Activated T-helper 1 cell treated with Interleukin-2 at 50 U/mL for 16 hours (primary cell): ENCODE data around the gene CBX8.

ENCODE experiments used
- DNase-seq: peaks from one replicate; pipeline ENCODE4 v3.0.0-alpha.2; 2020; ENCODE audit warnings: low read depth

Gene CBX8

GRCh38 chr17:79792984-79793923, 3.6 kb downstream of the CBX8 start:
- no peak for DNase-seq

GRCh38 chr17:79792341-79792871, 4.5 kb downstream of the CBX8 start:
- DNase-seq: no peak

- no peak for DNase-seq
Measured at GRCh38 chr17:79791735-79792161, 5.1 kb downstream of the CBX8 start.

DNA sequence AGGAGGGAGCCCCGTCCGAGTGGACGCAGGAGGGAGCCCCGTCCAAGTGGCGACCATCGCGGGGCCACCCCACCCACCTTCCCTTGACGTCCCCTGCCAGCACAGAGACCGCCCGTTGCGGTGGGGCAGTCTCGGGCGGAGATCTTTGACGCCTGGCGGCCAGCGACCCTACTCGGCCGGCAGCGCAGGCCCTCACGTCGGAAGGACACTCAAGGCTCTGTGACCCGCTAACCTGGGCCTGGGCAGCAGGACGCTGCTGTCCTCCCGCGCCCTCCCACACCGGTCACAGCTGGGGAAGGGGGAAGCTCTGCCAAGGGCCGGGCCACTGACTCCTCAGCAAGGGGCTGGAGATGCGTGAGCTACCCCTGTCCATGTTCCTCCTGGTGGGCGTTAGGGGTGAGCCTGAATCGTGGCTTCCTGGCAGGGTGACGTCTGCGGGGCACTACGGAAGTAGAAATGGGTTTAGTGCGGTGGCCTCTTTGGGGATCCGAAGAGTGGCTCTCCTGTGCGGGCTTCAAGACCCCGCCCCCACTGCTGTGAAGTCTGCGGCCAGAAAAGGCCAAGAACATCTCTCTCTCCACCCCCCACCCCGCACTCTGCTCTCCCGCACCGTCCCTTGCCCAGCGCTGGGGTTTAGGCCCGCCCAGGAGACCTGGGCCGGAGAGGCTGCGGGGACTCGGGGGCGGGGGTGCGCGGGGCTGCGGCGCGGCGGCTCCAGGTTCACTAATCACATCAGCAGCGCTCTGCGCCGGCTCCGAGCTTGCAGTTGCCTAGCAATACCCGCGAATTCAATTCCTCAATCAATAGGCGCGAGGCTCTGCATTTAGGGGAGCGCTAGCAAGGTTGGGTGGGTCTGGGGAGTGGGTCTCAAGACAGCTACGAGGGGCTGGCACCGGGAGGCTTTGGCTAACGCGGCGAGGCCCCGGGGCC, 5.8 kb downstream of the CBX8 start:
- no peak for DNase-seq

DNA sequence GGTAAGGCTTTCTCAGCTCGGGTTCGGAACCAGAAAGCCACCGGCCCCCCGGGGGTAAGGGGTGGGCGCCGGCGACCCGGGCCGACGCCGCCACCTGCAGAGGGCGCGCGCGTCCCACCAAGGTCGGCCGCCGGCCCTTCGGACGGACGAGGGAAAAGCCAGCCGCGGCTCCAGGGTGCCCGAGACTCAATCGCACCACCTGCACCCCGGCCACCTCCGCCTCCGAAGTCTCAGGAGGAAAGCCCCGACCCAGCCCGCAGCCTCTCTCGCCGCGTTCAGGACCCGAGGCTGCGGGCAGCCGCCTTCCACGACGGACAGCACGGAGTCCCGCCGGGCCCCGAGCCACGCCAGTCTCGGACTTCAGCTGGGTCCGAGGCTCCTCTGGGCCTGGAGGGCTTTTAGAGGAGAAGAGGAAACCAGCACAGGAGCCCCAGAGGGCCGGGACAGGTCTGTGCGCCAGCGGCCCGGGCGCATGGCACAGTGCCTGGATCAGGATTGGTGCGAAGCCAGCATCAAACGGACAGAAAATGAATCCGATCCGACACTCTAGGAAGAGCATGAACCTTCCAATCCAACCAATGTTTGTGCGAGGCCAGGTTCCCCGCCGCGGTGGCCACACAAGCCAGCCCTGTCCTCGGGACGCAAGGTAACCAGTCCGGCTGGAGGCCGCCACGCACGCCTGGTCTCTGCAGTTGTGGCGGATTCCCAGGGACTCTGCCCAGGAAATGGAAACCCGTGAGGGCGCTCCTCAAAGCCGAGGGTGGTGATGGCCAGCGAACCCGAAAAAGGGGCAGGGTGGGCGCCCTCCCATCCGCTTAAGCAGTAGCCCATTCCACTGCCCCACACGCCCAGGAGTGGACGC, 6.7 kb downstream of the CBX8 start:
- no peak for DNase-seq

- no peak for DNase-seq
Measured at GRCh38 chr17:79788989-79789942, 7.6 kb downstream of the CBX8 start.

DNA sequence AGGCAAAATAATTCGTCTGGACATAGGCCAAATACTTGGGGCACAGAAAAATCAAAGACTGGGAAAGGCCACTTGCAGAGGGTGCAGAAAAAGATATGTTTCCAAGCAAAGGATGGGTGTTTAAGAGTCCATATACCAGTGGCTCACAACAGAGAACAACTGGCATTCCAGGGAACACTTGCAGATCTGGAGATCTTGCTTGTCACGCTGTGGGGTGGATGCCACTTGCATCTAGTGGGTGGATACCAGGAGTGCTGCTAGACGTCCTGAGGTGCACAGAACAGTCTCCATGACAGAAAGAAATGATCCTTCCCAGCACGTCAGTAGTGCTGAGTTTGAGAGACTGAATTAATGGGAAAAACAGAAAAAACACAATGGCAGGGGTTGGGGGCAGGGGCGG, 8.4 kb downstream of the CBX8 start:
- DNase-seq: no peak

GRCh38 chr17:79786930-79787643, 9.8 kb downstream of the CBX8 start:
- no peak for DNase-seq

- DNase-seq: no peak
Measured at GRCh38 chr17:79785900-79786810, 10.7 kb downstream of the CBX8 start.

- DNase-seq: no peak
Measured at GRCh38 chr17:79785017-79785899, 11.6 kb downstream of the CBX8 start.

DNA sequence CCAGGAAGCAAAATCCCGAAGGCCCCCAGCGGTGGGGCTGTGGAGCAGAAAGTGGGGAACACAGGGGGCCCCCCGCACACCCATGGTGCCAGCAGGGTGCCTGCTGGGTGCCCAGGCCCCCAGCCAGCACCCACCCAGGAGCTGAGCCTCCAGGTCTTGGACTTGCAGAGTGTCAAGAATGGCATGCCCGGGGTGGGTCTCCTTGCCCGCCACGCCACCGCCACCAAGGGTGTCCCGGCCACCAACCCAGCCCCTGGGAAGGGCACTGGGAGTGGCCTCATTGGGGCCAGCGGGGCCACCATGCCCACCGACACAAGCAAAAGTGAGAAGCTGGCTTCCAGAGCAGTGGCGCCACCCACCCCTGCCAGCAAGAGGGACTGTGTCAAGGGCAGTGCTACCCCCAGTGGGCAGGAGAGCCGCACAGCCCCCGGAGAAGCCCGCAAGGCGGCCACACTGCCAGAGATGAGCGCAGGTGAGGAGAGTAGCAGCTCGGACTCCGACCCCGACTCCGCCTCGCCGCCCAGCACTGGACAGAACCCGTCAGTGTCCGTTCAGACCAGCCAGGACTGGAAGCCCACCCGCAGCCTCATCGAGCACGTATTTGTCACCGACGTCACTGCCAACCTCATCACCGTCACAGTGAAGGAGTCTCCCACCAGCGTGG, 12.4 kb downstream of the CBX8 start:
- no peak for DNase-seq

- no peak for DNase-seq
Measured at GRCh38 chr17:79783891-79784290, 13.0 kb downstream of the CBX8 start.

DNA sequence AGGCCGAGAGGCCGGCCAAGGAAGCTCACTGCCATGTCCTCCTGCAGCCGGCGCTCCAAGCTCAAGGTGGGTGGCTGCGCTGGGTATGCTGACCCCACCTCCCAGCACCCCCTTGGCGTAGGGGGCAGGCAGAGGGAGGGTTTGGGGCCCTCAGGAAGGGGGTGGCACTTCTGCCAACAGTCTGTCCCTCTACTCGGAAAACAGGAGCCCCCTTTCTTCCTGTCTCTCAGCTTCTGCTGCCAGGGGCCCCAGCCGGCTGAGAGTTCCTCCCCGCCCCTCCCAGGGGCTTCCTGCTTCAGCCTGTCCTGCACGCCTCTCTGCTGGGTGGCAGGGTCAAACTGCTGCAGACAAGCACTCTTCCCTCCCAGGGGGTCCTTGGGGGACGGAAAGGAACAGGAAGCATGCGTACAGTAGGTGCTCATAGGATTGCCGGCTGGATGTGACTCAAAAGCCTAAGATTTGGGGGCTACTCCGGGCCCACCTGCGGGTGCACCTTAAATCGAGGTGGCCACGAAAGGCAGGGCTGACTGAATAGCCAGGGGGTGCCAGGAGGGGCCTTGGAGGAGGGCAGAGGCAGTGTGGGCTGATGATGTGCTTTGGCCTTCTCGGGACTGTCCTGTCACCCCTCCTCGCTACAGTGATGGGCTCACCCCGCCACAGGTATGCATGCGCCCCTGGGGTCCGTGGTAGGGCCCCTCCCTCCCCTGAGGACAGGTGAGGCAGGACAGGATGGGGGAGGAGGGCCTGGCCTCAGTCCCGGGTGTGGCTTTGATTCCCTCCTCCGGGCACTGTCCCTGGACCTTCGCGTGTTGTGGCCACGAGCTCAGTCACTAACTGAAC, 14.9 kb downstream of the CBX8 start:
- no peak for DNase-seq

GRCh38 chr17:79781012-79781650, 15.7 kb downstream of the CBX8 start:
- no peak for DNase-seq

DNA sequence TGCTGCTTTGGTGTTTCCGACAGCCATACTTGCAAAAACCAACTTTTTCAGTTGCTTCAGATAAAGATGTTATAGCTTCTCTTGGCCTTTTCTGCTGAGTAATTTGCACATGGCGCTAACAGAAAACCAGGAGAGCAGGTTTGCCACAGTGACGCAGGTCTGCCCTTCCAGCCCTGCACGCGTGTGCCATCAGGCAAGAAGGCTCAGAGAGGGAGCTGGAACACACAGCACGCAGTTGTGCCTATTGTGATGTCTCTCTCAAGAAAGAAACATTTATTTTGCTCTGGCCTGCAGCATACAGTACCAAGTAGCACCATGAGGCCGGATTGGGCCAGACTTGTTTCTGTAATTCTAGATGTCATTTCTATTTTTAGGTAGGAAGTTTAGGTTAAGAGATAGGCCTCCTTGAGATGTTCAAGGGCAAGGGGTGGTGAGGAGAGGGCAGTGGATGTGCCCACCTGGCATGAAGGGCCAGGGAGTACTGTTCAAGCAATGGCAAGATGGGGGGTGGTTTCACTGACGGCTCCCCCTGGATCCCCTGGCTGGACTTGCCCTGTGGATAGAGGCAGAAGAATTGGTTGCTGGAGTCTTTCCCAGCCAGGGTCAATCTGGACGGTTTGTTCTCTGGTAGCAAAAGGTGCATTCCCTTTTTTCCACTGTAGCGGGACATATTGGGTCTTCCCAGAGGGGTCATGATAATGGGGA, 17.1 kb downstream of the CBX8 start:
- no peak for DNase-seq
